IPS DF 6.9 (cell line): ENCODE results near the gene ZNF26.

Source experiments
- DNase-seq: peaks from one replicate; pipeline ENCODE4 v3.0.0-alpha.2; 2013; ENCODE audit warnings: low read depth, low spot score
- H3K27ac ChIP-seq: one replicate; pipeline ENCODE4 v1.5.1; 2013; ENCODE audit warnings: low read length, control low read depth
- H3K27me3 ChIP-seq: 2 replicates; pipeline ENCODE4 v1.6.1; 2013; ENCODE audit warnings: mild to moderate bottlenecking, low read length; ENCODE audit not compliant: control insufficient read depth, insufficient read depth
- H3K36me3 ChIP-seq: 2 replicates; pipeline ENCODE4 v1.6.1; 2013; ENCODE audit warnings: low read length; ENCODE audit not compliant: control insufficient read depth, insufficient read depth
- H3K4me1 ChIP-seq: 2 replicates; pipeline ENCODE4 v1.6.1; 2013; ENCODE audit warnings: low read length; ENCODE audit not compliant: control insufficient read depth, insufficient read depth
- H3K4me3 ChIP-seq: 2 replicates; pipeline ENCODE4 v1.5.1; 2013; ENCODE audit warnings: mild to moderate bottlenecking, low read length
- H3K9me3 ChIP-seq: 2 replicates; pipeline ENCODE4 v1.6.1; 2013; ENCODE audit warnings: low read length, inconsistent platforms; ENCODE audit not compliant: control insufficient read depth, insufficient read depth
- WGBS: extraction: QIAGEN DNeasy Blood & Tissue Kit; methylation state at CpG from one replicate; pipeline ENCODE4 v1.1.7; 2013; ENCODE audit warnings: mixed read lengths, missing lambda C conversion rate; ENCODE audit not compliant: insufficient read length, insufficient coverage; 5-methylcytosine and 5-hydroxymethylcytosine counted together

The ZNF26 gene

GRCh38 chr12:132948146-132949066 lies 37.8 kb upstream of the ZNF26 start:
- peaks cover 13% of the 10 kb centered on the region for H3K9me3 ChIP-seq

GRCh38 chr12:132949936-132950837 lies 36.0 kb upstream of the ZNF26 start:
- Histone ChIP-seq H3K36me3 (peaks cover 5% of the 10 kb centered on the region; the same call in 1 of the 2 replicates), H3K4me3 (no peak overlapping the region), H3K9me3 (peaks cover 17% of the 10 kb centered on the region), H3K4me1 (no peaks in the 10 kb centered on the region), H3K27me3 (no peaks in the 10 kb centered on the region), H3K27ac (no peak overlapping the region)
- 100% methylated on average over 3 of the region's 30 CpGs for WGBS
- no peak for DNase-seq

More at GRCh38 chr12:132948146-132949066, 37.8 kb upstream of the ZNF26 start:
- Histone ChIP-seq H3K27ac (no peak overlapping the region), H3K4me3 (no peak overlapping the region), H3K36me3 (peaks cover 7% of the 10 kb centered on the region; the same call in 1 of the 2 replicates), H3K27me3 (no peaks in the 10 kb centered on the region), H3K4me1 (no peaks in the 10 kb centered on the region)
- WGBS = no CpG with 5 or more reads among the region's 29 CpGs
- DNase-seq = no peak

- Histone ChIP-seq H3K36me3 (peaks cover 5% of the 10 kb centered on the region; the same call in 1 of the 2 replicates), H3K4me3 (no peak overlapping the region), H3K9me3 (peaks cover 17% of the 10 kb centered on the region), H3K27me3 (no peaks in the 10 kb centered on the region), H3K4me1 (no peaks in the 10 kb centered on the region), H3K27ac (no peak overlapping the region)
- WGBS = no CpG with 5 or more reads among the region's 27 CpGs
- no peak for DNase-seq
Observed at GRCh38 chr12:132950844-132951535, 35.2 kb upstream of the ZNF26 start.

GRCh38 chr12:132951649-132952048 lies 34.5 kb upstream of the ZNF26 start:
- 0 out of 2 replicates have a peak, but pooled peaks cover 1% of the 10 kb centered on the region for H3K4me1 ChIP-seq
- no peak for DNase-seq
- no peaks in the 10 kb centered on the region for H3K27me3 ChIP-seq
- H3K4me3 ChIP-seq = no peak overlapping the region
- peaks cover 5% of the 10 kb centered on the region; the same call in 1 of the 2 replicates for H3K36me3 ChIP-seq
- WGBS = 100% methylated on average over 6 of the region's 8 CpGs
- no peak overlapping the region for H3K27ac ChIP-seq
- H3K9me3 ChIP-seq = peaks cover 17% of the 10 kb centered on the region

- Histone ChIP-seq H3K4me1 (0 out of 2 replicates have a peak, but pooled peaks cover 1% of the 10 kb centered on the region), H3K36me3 (peaks cover 5% of the 10 kb centered on the region; the same call in 1 of the 2 replicates), H3K27me3 (no peaks in the 10 kb centered on the region), H3K27ac (no peak overlapping the region), H3K9me3 (peaks cover 17% of the 10 kb centered on the region), H3K4me3 (no peak overlapping the region)
- DNase-seq = no peak
- no CpG with 5 or more reads among the region's 18 CpGs for WGBS
Observed at GRCh38 chr12:132952371-132953162, 33.6 kb upstream of the ZNF26 start.

GRCh38 chr12:132953163-132953425 lies 33.1 kb upstream of the ZNF26 start:
- 0 out of 2 replicates have a peak, but pooled peaks cover 1% of the 10 kb centered on the region for H3K4me1 ChIP-seq
- no peak for DNase-seq
- H3K27me3 ChIP-seq = no peaks in the 10 kb centered on the region
- H3K4me3 ChIP-seq = no peak overlapping the region
- peaks cover 17% of the 10 kb centered on the region for H3K9me3 ChIP-seq
- H3K36me3 ChIP-seq = peaks cover 5% of the 10 kb centered on the region; the same call in 1 of the 2 replicates
- H3K27ac ChIP-seq = no peak overlapping the region
- no CpG with 5 or more reads among the region's 2 CpGs for WGBS

GRCh38 chr12:132953771-132954170 lies 32.4 kb upstream of the ZNF26 start:
- Histone ChIP-seq H3K9me3 (peaks cover 17% of the 10 kb centered on the region), H3K4me3 (no peak overlapping the region), H3K27ac (no peak overlapping the region), H3K36me3 (peaks cover 5% of the 10 kb centered on the region; the same call in 1 of the 2 replicates), H3K4me1 (0 out of 2 replicates have a peak, but pooled peaks cover 1% of the 10 kb centered on the region), H3K27me3 (no peaks in the 10 kb centered on the region)
- DNase-seq = no peak
- WGBS = no CpG with 5 or more reads among the region's 7 CpGs

GRCh38 chr12:132954471-132955048 lies 31.6 kb upstream of the ZNF26 start:
- H3K4me3 ChIP-seq = no peak overlapping the region
- H3K4me1 ChIP-seq = 0 out of 2 replicates have a peak, but pooled peaks cover 1% of the 10 kb centered on the region
- H3K27ac ChIP-seq = no peak overlapping the region
- H3K9me3 ChIP-seq = peaks cover 17% of the 10 kb centered on the region
- H3K36me3 ChIP-seq = peaks cover 5% of the 10 kb centered on the region; the same call in 1 of the 2 replicates
- DNase-seq = no peak
- no CpG with 5 or more reads among the region's 14 CpGs for WGBS
- H3K27me3 ChIP-seq = no peaks in the 10 kb centered on the region
